GM18858 (cell line): ENCODE measurements around the gene RRN3.
"Not testable (repeated sequence)": the region's sequence is repeated elsewhere in the genome, so short reads cannot be mapped to it uniquely, and the experiment has no call there.

ENCODE experiments used
- ATAC-seq: cut with Tn5 transposase; IDR thresholded peaks from one replicate; pipeline ENCODE4 v1.9.1; 2021; ENCODE audit not compliant: unreplicated experiment

Gene RRN3, protein sequence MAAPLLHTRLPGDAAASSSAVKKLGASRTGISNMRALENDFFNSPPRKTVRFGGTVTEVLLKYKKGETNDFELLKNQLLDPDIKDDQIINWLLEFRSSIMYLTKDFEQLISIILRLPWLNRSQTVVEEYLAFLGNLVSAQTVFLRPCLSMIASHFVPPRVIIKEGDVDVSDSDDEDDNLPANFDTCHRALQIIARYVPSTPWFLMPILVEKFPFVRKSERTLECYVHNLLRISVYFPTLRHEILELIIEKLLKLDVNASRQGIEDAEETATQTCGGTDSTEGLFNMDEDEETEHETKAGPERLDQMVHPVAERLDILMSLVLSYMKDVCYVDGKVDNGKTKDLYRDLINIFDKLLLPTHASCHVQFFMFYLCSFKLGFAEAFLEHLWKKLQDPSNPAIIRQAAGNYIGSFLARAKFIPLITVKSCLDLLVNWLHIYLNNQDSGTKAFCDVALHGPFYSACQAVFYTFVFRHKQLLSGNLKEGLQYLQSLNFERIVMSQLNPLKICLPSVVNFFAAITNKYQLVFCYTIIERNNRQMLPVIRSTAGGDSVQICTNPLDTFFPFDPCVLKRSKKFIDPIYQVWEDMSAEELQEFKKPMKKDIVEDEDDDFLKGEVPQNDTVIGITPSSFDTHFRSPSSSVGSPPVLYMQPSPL

DNA sequence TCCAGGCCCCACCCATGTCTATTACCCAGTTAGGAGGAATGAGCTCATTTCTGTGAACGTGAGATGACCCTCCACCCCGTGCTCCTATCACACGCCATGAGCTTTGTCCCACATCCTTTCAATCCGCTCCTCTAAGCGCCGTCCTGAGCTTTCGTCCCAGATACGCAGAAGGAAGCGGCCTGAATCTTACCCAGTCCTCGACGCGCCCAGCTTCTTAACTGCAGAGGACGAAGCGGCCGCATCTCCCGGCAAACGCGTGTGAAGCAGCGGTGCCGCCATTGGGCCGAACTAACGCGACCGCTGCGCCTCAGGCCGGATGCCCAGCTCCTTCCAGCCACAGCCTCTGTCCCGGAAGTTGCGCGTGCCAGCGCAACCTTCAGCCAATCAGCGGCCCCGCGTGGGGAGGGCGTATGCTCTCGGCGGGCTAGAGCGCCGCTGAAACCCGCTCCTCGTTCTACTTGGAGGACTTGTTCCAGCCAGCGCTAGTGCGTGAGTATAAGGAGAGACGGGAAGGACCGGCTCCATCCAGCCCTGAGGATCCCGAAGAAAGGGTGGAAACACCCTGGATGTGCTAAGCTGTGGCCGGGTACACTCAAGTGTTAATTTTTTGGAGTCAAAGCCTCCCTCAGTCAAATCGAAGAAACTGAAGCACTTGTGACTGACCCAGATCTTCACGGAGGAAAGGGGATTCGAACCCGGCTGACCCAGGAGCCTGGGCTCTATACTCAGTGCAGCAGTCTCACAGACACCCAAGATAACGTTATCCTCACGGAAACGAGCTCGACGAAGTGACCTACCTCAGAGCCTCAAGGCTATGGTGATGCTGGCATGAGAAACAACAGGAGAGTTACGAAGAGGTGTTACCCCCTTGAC lies at the start of gene RRN3:
Gene RRN3 (minus strand): TSS at position 318 of the 873 bp plus-strand sequence. CDS start 39 bp downstream, at position 279.
- peak; percentile 97 for ATAC-seq

DNA sequence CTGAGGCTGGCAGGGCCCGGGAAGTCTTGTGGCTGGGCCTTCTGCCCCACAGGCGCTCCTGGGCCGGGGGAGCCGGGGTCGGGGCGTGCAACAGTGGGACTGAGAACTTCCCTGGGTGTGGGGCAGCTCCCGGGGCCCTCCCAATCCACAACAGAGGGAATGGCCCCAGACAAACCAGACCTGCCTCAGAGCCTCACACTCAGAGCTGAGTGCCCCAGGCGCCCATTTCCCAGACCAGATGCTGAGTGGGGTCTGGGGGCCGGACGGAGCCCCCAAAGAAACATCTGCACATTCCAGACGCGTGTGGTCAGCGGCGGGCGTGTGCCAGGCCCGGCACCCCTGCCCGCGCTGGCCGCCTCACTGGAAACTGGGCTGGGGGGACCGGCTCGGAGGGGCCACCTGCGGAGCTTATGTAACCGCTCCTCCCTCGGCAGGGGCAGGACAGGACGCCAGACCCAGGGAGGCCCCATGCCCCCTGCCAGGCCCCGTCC lies 49.6 kb upstream of the RRN3 start:
- not testable (repeated sequence) for ATAC-seq

DNA sequence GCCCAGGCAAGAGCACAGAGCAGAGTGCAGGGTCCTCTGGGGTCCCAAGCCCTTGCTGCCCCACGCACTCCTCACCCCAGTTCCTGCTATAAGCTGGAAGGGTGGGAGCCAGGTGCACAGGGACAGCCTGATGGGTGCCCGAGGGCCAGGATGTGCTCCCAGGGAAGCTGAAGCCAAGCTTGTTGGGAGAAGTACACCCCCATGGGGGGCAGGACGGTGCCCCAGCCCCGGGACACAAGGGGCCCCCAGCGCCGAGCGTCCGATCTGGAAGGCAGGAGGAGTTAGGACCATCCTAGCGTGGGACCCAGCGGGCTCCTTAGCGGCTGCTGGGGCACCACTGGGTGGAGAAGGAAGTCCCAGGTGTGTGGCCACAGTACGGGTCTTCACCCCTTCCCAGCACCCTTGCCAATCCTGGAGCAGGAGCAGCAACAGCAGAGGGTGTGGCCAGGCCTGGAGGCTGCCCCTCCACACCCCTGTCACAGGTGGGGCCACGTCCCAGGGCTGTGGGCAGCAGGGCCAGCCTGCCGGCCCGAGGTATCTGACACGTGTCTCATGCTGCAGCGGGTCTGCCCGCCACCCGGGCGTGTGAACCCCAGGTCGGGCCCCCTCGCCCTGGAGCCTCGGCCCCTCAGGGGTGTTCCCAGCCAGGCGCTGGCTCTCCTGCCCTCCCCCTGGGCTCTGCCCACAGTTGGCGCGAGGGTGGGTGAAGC lies 49.0 kb upstream of the RRN3 start:
- ATAC-seq = not testable (repeated sequence)

DNA sequence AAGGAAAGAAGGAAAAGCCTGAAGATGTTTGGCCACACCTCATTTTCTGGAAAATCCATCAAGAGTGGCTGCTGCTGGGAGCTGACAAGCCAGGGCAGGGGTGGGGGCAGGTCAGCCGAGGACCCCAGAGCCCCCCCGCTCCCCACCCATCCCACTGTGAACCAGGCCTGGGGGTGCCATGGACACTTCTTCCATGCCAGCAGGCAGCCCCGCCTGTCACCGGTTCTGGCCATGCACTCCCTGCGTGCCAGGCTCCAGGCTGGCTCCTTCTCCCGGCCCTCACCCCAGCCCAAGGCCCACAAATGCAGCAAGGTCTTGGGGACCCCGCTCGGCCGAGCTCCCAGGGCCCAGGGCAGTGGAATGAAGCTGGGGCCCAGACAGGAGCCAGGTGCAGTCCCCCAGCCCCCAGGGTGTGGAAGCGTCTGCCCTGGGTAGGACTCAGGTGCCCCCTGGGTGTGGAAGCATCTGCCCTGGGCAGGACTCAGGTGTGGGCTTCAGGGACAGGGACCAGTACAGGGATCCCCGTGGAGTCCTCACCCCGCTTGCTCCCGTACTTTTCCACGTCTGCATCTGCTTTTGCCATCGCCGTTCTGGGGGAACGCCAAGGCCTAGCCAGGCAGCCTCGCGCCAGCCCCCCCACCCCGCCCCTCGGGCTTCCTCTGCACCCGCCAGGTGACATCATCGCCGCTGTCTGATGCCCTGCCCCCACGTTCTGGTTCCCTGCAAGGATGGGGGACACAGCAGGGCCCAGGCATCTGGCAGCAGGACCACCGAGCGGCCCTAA lies 48.2 kb upstream of the RRN3 start:
- not testable (repeated sequence) for ATAC-seq

DNA sequence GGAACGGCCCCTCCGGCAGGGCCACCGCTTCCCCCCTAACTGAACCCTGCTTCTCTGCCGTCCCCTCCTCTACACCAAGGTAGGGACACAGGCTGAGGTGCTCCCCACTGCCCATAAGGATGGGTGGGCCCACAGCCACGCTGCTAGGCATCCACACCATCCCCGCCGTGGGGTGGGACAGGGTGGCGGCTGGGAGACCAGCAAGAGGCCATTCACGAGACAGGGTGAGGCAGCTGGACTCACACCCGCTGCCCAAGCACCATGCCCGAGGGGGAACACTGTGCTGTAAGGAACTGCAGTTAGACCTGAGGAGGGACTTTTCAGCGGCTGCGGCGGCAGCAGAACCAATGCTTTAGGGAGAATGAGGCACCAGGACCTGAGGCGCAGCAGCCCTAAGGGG lies 47.5 kb upstream of the RRN3 start:
- ATAC-seq = no peak

DNA sequence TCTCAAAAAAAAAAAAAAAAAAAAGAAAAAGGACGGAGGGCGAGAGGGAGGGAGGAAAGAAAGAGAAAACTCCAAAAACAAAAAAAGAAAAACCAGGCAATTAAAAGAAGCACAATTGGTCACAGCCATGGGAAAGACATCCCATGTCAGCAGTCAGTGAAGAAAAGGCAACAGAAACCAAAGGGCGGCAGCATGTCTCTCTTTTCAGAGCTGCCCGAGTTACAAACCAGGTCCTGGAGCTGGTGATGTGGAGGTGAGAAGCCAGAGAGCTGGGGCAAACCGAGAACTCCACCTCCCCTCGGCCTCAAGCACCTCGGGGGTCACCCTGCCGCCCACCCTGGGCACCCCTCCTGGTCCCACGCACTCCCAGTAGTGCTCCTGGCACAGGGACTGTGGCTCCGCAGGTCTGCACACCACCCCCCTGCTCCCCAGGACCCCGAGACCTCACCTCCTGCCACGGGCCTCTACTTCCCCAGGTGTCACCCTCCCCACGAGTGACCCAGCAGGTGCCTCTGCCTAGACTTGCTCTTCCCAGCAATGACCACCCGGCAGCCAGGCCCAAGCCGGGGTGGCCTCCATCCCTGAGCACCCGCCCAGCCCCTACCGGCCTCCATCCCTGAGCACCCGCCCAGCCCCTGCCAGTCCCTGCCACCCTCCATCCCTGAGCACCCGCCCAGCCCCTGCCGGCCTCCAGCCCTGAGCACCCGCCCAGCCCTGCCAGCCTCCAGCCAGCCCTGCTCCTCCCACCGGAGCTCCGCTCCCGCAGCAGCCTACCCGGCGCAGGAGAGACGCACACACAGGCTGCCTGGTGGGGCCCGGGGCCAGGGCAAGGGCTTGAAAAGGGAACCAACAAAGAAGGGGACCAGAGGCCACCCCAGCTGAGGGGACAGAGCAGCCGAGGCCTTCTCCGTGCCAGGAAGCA lies 46.6 kb upstream of the RRN3 start:
- ATAC-seq = not testable (repeated sequence)

DNA sequence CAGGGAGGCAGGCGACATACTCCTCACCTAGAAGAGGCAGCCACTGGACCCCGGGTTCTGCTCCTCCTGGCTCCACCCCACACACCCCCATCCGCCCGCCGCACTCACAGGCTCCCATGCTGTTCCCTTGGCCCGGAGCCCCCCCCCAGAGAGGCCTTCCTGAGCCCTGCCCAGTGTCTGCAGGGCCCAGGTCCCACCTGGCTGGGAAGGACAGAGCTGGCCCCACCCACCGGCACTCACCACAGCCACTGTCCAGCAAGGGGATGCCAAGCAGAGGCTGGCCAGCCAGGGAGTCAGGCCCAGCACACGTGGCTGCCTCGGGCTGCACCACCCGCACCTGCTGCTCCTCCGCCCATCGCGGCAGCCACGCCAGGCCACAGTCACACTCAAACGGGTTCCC lies 43.4 kb upstream of the RRN3 start:
- ATAC-seq = not testable (repeated sequence)

DNA sequence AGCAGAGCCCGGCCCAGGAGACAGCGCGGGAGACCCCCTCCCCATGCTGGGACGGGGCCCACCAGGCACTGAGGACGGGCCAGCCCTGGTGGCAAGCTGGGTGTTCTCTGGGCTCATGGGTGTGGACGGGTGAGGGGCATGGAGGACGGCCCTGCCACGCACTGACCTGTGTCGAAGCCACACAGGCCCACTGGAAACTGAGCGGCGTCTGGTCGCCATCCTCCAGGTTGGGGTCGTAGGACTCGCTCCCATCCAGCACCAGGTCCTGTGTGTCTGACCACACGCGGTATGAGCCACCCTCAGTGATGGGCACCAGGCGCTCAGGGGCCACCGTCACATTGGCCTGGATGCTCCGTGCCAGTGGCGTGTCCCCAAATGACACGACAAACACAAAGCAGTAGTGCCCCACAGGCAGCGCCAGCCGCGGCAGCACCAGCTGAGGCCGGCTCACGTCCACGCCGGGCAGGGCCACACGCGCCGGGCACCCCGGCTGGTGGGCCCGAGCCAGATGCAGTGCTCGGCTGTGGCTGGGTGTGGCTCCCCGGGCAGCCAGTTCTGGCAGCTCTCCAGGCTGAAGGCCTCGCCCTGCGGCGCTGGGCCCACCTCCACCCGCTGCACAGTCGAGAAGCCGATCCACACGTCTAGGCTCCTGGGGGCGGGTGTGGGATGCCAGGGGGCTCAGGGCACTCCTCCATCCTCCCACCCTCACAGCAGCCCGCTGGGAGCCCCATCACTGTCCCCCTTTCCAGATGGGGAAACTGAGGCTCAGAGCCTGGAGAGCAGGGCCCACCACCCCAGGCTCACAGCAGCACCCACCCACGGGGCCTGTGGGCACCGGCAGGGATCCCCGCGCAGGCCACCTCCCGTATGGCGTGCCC lies 41.6 kb upstream of the RRN3 start:
- not testable (repeated sequence) for ATAC-seq

DNA sequence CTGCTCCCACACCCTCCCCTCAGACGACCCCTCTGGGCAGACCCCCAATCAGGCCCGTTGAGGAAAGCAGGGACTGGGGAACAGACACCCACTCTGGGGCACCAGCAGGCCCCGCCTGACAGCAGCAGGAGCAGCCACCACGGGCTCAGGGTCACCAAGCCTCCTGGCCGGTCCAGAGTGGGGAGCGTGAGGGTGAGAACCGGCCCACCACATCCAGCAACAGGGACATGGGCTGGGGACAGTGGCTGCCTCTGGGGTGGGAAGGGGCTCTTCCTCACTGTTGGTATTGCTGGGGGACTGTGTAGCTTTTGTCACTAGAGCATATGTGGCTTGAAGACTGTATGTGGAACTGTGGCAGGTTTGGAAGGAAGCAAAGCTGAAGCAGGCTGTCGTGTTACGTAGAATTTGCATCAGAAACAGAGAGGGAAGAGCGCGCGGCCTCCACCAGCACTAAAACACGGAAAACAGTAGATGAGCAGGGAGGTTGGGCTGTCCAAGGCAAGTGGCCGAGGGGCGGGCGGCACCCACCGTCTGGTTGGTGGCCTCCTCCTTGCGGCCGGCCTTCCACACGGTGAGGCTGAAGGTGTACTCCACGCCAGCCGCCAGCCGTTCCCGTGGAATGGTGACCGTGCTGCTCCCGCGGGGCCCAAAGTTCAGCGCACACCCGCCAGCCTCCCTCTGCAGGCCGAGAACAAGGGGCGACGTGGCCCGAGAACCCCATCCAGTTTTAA lies 40.8 kb upstream of the RRN3 start:
- not testable (repeated sequence) for ATAC-seq

DNA sequence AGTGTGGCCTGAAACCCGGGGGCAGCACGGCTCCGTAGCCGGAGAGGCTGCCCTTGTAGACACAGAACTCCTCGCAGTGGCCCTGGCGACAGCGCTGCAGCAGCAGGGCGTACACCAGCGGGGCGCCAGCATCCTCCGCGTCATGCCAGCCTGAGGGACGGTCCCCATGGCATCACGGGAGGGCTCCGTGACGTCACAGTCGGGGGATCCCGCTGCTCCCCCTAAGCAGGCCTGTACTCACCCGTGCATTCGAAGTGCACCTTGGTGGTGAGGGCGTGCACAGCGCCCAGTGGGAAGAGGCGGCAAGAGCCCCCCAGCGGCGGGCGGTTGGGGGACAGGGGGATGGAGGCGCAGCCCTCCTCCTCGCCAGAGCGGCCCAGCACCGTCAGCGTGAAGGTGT lies 39.5 kb upstream of the RRN3 start:
- ATAC-seq = not testable (repeated sequence)

DNA sequence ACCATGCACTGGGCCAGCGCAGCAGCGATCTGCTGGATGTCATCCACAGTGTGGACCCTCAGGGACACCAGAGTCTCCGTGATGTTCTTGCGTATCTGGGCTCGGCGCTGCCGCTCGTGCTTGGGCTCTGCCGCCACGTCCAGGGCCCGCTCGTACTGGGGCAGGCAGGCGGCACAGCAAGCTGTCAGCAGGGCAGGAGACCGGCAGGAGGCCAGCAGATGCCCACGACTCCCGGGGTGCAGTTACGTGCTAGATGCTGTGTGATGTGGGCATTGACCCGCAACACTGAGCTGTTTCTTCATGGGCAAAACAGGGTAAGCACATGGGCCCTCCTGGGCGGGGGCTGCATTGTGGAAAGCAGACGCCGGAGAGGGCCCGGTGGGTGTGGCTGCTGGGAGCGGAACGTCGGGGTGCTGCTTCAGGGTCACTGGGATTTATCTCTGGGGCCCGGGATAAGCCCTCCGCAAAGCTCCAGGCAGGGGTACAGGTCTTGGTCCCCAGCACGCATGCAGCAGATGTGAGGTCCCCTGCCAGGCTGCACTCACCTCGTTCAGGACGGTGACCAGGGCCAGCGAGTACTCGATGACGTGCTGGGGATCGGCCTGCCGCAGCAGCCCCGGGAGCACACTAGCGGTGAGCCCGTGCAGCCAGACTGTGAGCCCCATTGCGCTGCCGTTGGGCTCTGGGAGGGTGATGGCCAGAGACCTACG lies 38.8 kb upstream of the RRN3 start:
- ATAC-seq = not testable (repeated sequence)

DNA sequence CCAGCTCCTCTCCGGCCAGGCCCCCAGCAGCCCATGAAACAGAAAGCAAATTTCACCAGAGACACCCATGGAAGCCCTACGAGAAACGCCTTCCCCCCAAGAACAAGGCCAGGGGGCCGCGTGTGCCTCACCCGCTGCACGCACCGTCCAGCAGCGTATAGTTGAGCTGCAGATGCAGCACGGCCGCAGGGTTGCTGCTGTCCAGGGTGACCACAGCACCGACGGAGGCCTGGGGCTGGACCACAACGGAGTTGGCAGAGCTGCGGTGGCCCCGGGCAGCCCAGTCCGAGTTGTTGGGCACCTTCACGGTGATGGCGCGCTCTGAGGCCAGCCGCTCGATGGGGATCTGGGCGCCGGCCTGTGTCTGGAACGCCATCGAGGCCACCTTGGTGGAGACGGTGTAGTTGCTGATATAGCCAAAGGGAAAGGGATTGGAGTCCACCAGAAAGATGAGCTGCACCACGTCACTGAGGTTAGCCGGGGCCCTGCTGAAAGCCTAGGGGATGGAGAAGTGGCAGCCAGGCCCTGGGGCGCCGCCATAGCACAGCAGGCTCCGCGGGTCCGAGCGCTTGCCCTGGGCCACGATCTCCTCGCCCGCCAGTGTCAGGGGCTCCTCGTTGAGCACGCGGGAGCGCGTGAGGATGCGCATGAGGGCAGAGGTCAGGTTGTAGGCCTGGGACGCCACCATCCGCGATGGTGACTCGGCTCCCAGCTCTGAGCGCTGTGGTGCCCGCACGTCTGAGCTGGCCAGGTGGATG lies 37.0 kb upstream of the RRN3 start:
- not testable (repeated sequence) for ATAC-seq

DNA sequence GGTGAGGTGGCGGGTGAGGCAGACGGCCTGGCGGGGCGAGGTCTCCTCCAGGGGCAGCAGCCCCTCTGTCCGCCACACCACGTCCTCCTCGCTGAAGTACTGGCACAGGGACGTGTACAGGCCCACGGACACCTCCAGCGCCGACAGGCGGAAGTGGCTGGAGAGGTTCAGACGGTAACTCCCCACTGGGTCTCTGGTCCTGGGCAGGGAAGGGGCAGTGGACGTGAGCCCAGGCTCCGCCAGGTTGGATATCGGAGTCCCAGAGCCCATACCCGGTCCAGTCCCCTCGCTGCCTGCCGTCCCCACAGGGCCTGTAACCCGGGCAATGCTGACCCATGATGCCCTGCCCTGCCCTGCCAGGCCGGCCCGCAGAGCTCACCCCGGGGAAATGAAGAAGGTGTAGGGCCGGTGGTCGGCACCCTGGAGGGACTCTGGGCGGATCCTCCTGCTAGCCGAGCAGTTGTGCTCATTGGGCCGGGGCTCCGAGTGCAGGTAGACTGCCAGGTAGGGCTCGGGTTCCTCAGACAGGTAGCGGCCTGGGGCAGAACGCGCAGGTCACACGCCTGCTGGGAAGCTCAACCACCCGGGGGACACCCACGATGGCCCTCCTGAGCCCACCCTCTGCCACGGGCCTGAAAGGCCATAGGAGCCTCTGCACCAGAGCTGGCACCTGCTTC lies 36.3 kb upstream of the RRN3 start:
- ATAC-seq = not testable (repeated sequence)

DNA sequence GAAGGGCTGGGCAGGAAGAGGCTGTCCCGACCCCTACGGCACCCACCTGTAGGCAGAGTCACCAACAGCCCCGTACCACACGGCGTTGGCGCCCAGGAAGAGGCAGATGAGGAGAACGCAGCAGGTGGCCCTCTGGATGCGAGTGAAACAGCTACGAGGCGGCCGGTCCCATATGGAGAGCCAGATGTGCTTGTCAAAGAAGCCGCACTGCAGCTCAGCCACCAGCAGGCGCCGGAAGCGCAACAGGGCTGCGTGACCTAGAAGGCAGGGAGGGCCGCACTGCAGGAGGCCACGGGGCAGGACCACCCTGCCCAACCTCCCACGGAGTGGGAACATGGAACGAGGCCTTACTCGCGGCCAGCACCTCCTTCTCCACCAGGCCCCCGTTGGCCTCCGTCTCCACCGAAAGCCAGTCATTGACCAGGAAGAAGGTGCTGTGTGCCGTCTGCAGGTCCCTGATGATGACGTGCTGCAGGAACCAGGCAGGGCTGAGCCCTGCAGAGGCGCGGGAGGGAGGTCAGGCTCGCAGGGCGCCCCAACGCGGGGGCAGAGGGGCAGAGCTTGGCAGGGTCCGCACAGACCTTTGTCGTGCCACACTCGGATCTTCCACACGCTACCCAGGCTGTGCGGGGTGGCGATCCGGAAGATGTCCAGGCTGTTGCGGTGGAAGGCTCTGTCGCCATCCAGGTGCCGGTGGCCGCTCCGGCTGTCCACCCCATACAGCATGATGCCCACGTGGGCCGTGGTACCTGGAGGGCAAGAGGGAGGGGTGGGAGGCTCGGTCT lies 33.8 kb upstream of the RRN3 start:
- ATAC-seq = not testable (repeated sequence)
